Measurements from ENCODE around the gene ATOH7.

The ATOH7 gene

GRCh38 chr10:68185085-68185484, 46.8 kb downstream of the ATOH7 start:
- no peak for FAIRE-seq
- DNase-seq (ENCODE audit: insufficient read length, low spot score) = no peak

- FAIRE-seq = no peak
- no peak for DNase-seq (ENCODE audit: insufficient read length, low spot score)
Measured at GRCh38 chr10:68184546-68184945, 47.4 kb downstream of the ATOH7 start.
